Measurements from ENCODE around the gene ANKRD10.

DNA sequence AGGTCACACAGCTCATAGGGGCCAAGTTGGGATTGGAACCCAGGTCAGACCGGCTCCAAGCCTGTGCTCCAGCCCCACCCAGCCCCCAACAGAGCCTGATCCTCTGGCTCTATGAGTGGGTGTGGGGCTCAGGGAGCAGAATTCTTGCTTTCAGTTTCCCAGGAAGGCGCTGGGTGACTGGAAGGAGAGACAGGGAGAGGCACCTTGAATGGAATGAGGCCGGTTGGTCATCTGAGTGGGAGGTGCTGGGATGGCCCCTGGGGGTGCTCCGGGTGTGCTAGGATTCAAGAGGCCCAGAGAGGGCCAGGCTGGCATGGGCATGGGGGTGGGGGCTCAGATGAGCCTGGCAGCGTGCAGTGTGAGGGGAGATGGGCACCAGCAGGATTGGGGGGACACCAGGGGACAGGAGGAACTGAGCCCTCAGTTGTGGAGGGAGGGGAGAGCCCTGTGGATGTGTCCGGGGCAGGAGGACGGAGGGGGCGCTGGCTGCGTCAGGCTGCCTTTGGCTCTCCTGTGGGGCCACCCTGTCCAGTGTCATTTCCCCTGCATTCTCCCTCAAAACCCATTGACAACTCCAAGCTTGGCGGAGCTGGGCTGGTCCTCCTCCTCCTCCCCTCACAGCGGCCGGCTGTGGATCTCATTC, 31.2 kb upstream of the ANKRD10 start:
- TF ChIP-seq SPI1 (IDR thresholded peaks at IDR 0.05; ENCODE audit: borderline replicate concordance, low read depth) = no peak
- TF ChIP-seq, protein P1, sequence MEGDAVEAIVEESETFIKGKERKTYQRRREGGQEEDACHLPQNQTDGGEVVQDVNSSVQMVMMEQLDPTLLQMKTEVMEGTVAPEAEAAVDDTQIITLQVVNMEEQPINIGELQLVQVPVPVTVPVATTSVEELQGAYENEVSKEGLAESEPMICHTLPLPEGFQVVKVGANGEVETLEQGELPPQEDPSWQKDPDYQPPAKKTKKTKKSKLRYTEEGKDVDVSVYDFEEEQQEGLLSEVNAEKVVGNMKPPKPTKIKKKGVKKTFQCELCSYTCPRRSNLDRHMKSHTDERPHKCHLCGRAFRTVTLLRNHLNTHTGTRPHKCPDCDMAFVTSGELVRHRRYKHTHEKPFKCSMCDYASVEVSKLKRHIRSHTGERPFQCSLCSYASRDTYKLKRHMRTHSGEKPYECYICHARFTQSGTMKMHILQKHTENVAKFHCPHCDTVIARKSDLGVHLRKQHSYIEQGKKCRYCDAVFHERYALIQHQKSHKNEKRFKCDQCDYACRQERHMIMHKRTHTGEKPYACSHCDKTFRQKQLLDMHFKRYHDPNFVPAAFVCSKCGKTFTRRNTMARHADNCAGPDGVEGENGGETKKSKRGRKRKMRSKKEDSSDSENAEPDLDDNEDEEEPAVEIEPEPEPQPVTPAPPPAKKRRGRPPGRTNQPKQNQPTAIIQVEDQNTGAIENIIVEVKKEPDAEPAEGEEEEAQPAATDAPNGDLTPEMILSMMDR (IDR thresholded peaks at IDR 0.05; ENCODE audit: insufficient read depth, low read length) = no peak

Measured in HL-60 (cell line).